ENCODE measurements around the gene IL26.

IL26 gene

GRCh38 chr12:68157380-68157779 lies 68.2 kb downstream of the IL26 start:
- no peak for TF ChIP-seq CTCF (IDR thresholded peaks at IDR 0.05; ENCODE audit: control insufficient read depth, extremely low read depth, insufficient read depth)
- H3K4me3 ChIP-seq (ENCODE audit: low read depth, low read length): no peak overlapping the region
- no peak for DNase-seq (ENCODE audit: low read depth)

GRCh38 chr12:68156636-68157035 lies 69.0 kb downstream of the IL26 start:
- no peak for DNase-seq (ENCODE audit: low read depth)
- TF ChIP-seq CTCF (IDR thresholded peaks at IDR 0.05; ENCODE audit: control insufficient read depth, extremely low read depth, insufficient read depth): no peak
- H3K4me3 ChIP-seq (ENCODE audit: low read depth, low read length): no peak overlapping the region

GRCh38 chr12:68154779-68155178 lies 70.8 kb downstream of the IL26 start:
- DNase-seq (ENCODE audit: low read depth): no peak
- no peak for TF ChIP-seq CTCF (IDR thresholded peaks at IDR 0.05; ENCODE audit: control insufficient read depth, extremely low read depth, insufficient read depth)
- H3K4me3 ChIP-seq (ENCODE audit: low read depth, low read length): no peak overlapping the region
